H1 (cell line): ENCODE measurements around the gene SMNDC1. TPM values are rescaled to one million over a fixed set of nuclear protein-coding genes. Genes with fewer than 3 reads are reported as not detected.

Source experiments
- CTCF ChIA-PET: fragments of 300-600 bp; sonication (Branson Sonifier 250); formaldehyde crosslinking; loops from one replicate; lab custom pipeline; 2021; ENCODE audit not compliant: partially characterized antibody; lab: Charles Lee
- POLR2A ChIA-PET: fragments of 300-600 bp; sonication (Branson Sonifier 250); formaldehyde crosslinking; loops from one replicate; lab custom pipeline; 2021; ENCODE audit warnings: inconsistent platforms; ENCODE audit not compliant: partially characterized antibody; lab: Charles Lee
- DNase-seq, 2 experiments: peaks; one replicate each; pipeline versions ENCODE4 v3.0.0 to v3.0.0-alpha.2; 2010 to 2022; ENCODE audit warnings: low spot score in 2 of 2, low read depth in 1 of 2, mixed read lengths in 1 of 2
- FAIRE-seq: peaks from 2 replicates; lab custom pipeline; 2011; peaks lifted over from hg19 to GRCh38; lab: Jason Lieb, UNC
- H2AFZ ChIP-seq: 2 replicates; pipeline ENCODE4 v1.8.1; 2012; ENCODE audit warnings: low read length, inconsistent platforms
- H2AK5ac ChIP-seq: 2 replicates; pipeline ENCODE4 v1.6.1; 2013; ENCODE audit warnings: low read depth, low read length
- H2BK120ac ChIP-seq: replicated peaks from 2 replicates; pipeline ENCODE3; 2013; ENCODE audit warnings: low read depth, low read length, inconsistent platforms
- H2BK12ac ChIP-seq: 2 replicates; pipeline ENCODE4 v1.6.1; 2013; ENCODE audit warnings: low read depth, low read length
- H2BK15ac ChIP-seq: 2 replicates; pipeline ENCODE4 v1.6.1; 2013; ENCODE audit warnings: low read length
- H2BK20ac ChIP-seq: 2 replicates; pipeline ENCODE4 v1.6.1; 2013; ENCODE audit warnings: low read length
- H2BK5ac ChIP-seq: 2 replicates; pipeline ENCODE4 v1.6.1; 2013; ENCODE audit warnings: low read depth, low read length
- H3K14ac ChIP-seq: 2 replicates; pipeline ENCODE4 v1.6.1; 2013; ENCODE audit warnings: inconsistent platforms; ENCODE audit not compliant: insufficient read length
- H3K18ac ChIP-seq: 2 replicates; pipeline ENCODE4 v1.6.1; 2013; ENCODE audit warnings: low read length; ENCODE audit errors: extremely low read depth
- H3K23ac ChIP-seq: 2 replicates; pipeline ENCODE4 v1.6.1; 2013; ENCODE audit warnings: inconsistent platforms; ENCODE audit not compliant: insufficient read length
- H3K23me2 ChIP-seq: 2 replicates; pipeline ENCODE4 v1.6.1; 2013; ENCODE audit warnings: low read depth, low read length
- H3K27ac ChIP-seq: 2 replicates; pipeline ENCODE4 v1.6.1; 2011; ENCODE audit warnings: low read depth, low read length, inconsistent platforms
- H3K27me3 ChIP-seq, 4 experiments: replicated peaks in 1 of 4; 1 replicate in 1 of 4; 2 replicates in 3 of 4; pipeline versions ENCODE4 v1.6.1 to v1.8.1; 2011 to 2013; ENCODE audit warnings: low read length in 3 of 4, mild to moderate bottlenecking in 3 of 4, inconsistent platforms in 2 of 4, mixed read lengths in 2 of 4, moderate library complexity in 1 of 4; ENCODE audit not compliant: control insufficient read depth in 3 of 4, insufficient read depth in 3 of 4; ENCODE audit errors: extremely low read depth in 1 of 4
- H3K36me3 ChIP-seq, 4 experiments: 2 replicates each; pipeline versions ENCODE4 v1.6.1 to v1.8.1; 2011 to 2013; ENCODE audit warnings: mild to moderate bottlenecking in 4 of 4, low read length in 3 of 4, moderate library complexity in 2 of 4, control low read depth in 1 of 4, inconsistent platforms in 1 of 4; ENCODE audit not compliant: insufficient read depth in 4 of 4, control insufficient read depth in 2 of 4
- H3K4ac ChIP-seq: replicated peaks from 2 replicates; pipeline ENCODE3; 2013; ENCODE audit warnings: low read length, low read depth, mixed read lengths, inconsistent platforms; ENCODE audit not compliant: insufficient read length
- H3K4me1 ChIP-seq, 4 experiments: replicated peaks in 1 of 4; 1 replicate in 1 of 4; 2 replicates in 3 of 4; pipeline versions ENCODE4 v1.6.1 to v1.8.1; 2011 to 2013; ENCODE audit warnings: low read length in 3 of 4, inconsistent platforms in 2 of 4, mixed read lengths in 1 of 4; ENCODE audit not compliant: insufficient read depth in 4 of 4, control insufficient read depth in 3 of 4
- H3K4me2 ChIP-seq, 2 experiments: 2 replicates each; pipeline versions ENCODE4 v1.6.1 to v1.8.1; 2011 to 2013; ENCODE audit warnings: low read depth in 2 of 2, low read length in 2 of 2, control low read depth in 1 of 2, inconsistent platforms in 1 of 2, mild to moderate bottlenecking in 1 of 2; ENCODE audit not compliant: insufficient read depth in 1 of 2
- H3K4me3 ChIP-seq, 4 experiments: fragments of 200-600, 300-600 bp in 1 of 4; sonication (generic), shearing (Covaris generic), sonication (Bioruptor Twin) in 1 of 4; 2 replicates each; pipeline versions ENCODE4 v1.5.1 to v1.8.1; 2011 to 2016; ENCODE audit warnings: low read length in 4 of 4, low read depth in 3 of 4, control low read depth in 2 of 4, inconsistent platforms in 2 of 4, mild to moderate bottlenecking in 2 of 4, mixed read lengths in 1 of 4, moderate library complexity in 1 of 4; ENCODE audit not compliant: insufficient read depth in 2 of 4; ENCODE audit errors: extremely low read depth in 1 of 4
- H3K56ac ChIP-seq: replicated peaks from 2 replicates; pipeline ENCODE3; 2013; ENCODE audit warnings: low read depth, mild to moderate bottlenecking, mixed read lengths, low read length, inconsistent platforms; ENCODE audit not compliant: insufficient read length
- H3K79me1 ChIP-seq: 2 replicates; pipeline ENCODE4 v1.6.1; 2013; ENCODE audit warnings: low read depth, low read length, control low read depth
- H3K79me2 ChIP-seq, 2 experiments: 2 replicates each; pipeline versions ENCODE4 v1.6.1 to v1.8.1; 2012 to 2013; ENCODE audit warnings: low read length in 2 of 2, mild to moderate bottlenecking in 2 of 2, inconsistent platforms in 1 of 2; ENCODE audit not compliant: insufficient read depth in 2 of 2, control insufficient read depth in 1 of 2
- H3K9ac ChIP-seq, 4 experiments: replicated peaks in 1 of 4; 1 replicate in 1 of 4; 2 replicates in 3 of 4; pipeline versions ENCODE4 v1.6.1 to v1.8.1; 2011 to 2013; ENCODE audit warnings: low read depth in 3 of 4, low read length in 3 of 4, control low read depth in 2 of 4, mild to moderate bottlenecking in 2 of 4, moderate library complexity in 2 of 4, inconsistent platforms in 1 of 4; ENCODE audit errors: extremely low read depth in 1 of 4
- H3K9me3 ChIP-seq, 2 experiments: 2 replicates each; pipeline versions ENCODE4 v1.6.1 to v1.8.1; 2012 to 2013; ENCODE audit warnings: mild to moderate bottlenecking in 2 of 2, moderate library complexity in 2 of 2, control low read depth in 1 of 2, inconsistent platforms in 1 of 2, low read depth in 1 of 2, low read length in 1 of 2, mixed read lengths in 1 of 2; ENCODE audit not compliant: insufficient read depth in 2 of 2
- H4K20me1 ChIP-seq, 2 experiments: replicated peaks in 1 of 2; 2 replicates each; pipeline versions ENCODE3 to v1.8.1; 2011 to 2013; ENCODE audit warnings: inconsistent platforms in 2 of 2, low read length in 2 of 2, mild to moderate bottlenecking in 1 of 2; ENCODE audit not compliant: insufficient read depth in 2 of 2, control insufficient read depth in 1 of 2
- H4K5ac ChIP-seq: 2 replicates; pipeline ENCODE4 v1.6.1; 2013; ENCODE audit warnings: low read length, low read depth, mixed read lengths, inconsistent platforms; ENCODE audit not compliant: insufficient read length
- H4K8ac ChIP-seq: 2 replicates; pipeline ENCODE4 v1.8.0; 2013; ENCODE audit warnings: mild to moderate bottlenecking, moderate library complexity, low read length, inconsistent platforms; ENCODE audit not compliant: insufficient read depth; ENCODE audit errors: extremely low read depth
- H4K91ac ChIP-seq: replicated peaks from 2 replicates; pipeline ENCODE3; 2013; ENCODE audit warnings: low read length, mixed read lengths, inconsistent platforms; ENCODE audit not compliant: insufficient read length
- RNF2 ChIP-seq: fragments of 200-900, 300-1000 bp; sonication (generic); IDR thresholded peaks from 2 replicates; pipeline ENCODE4 v1.7.1; 2016; ENCODE audit warnings: borderline replicate concordance, low read depth, mild to moderate bottlenecking, antibody characterized with exemption, low read length; ENCODE audit not compliant: poor library complexity, severe bottlenecking; ENCODE audit errors: missing control alignments
- TEAD4 ChIP-seq: IDR thresholded peaks from 2 replicates; pipeline ENCODE4 v1.6.1; 2012; ENCODE audit warnings: low read depth, low read length, inconsistent platforms, mixed read lengths
- polyA plus RNA-seq, 7 experiments: library from polyadenylated mRNA; depleted of rRNA in 3 of 7; stranded (reverse) in 5 of 7; unstranded in 2 of 7; fragments of >200 nt in 5 of 7; fragments of 200-250 nt in 2 of 7; gene quantifications; 1 replicate in 5 of 7; 2 replicates in 1 of 7; 4 replicates in 1 of 7; pipeline versions ENCODE4 v1.2.1 to v1.2.3, GENCODE V29; 2011 to 2013; ENCODE audit warnings: missing spikeins in 2 of 7, mixed read lengths in 2 of 7
- total RNA-seq: library from RNA; stranded (reverse); fragmentation: NEBNext Ultra II Directional; extraction: Animal tissue kit (Norgen Biotek cat#: 25700); gene quantifications from 2 replicates; pipeline ENCODE4 v1.2.1, GENCODE V29; 2021
- TF ChIP-seq, protein P1 (sequence below): IDR thresholded peaks from 2 replicates; pipeline ENCODE4 v1.6.1; 2012; ENCODE audit warnings: inconsistent platforms

The SMNDC1 gene
- total and polyA plus RNA-seq, 2 of the 8 experiments (the other 6 are each of a cell fraction or from before 2014, with no cell fraction given) = 8.1 to 48.6 TPM

DNA sequence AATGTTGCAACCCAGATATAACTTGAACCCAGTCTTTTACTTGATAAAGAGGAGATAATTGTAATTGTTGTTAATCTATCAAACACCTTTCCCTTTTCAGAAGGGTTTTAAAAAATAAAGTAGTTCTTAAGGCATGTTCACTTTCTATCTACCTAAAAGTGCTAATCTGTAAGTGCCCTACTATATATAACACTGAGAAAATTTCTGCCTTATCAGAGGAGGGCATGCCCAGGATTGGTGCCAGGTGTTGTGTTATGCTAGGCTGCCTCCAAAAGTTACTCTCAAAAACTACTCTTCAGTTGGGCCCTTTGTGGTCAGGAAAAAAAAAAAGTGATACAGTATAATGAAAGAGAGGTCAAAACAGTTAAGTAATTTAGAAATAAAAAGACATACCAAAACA, 36.3 kb downstream of the SMNDC1 start:
- CTCF ChIA-PET = interaction anchor here (0.6 to 2.4 kb wide), 2 partner anchors 7 to 130 kb away, joined by 3 to 6 read pairs; no protein-coding TSS in a partner anchor
- no peak overlapping the region for H4K5ac ChIP-seq
- peaks cover 0 to under 1% of the 10 kb centered on the region in 2 experiments for H4K20me1 ChIP-seq

More for the DNA sequence above, 36.3 kb downstream of the SMNDC1 start:
- Histone ChIP-seq H3K79me1 (no peaks in the 10 kb centered on the region), H3K4ac (no peak overlapping the region), H2BK120ac (no peak overlapping the region), H3K4me1 (no peaks in the 10 kb centered on the region), H4K8ac (no peak overlapping the region), H2BK12ac (no peak overlapping the region), H2AFZ (no peak overlapping the region), H3K27me3 (no peaks in the 10 kb centered on the region), H4K91ac (no peak overlapping the region), H2BK5ac (no peak overlapping the region), H3K4me3 (no peak overlapping the region), H3K36me3 (no peaks in the 10 kb centered on the region), H2AK5ac (no peak overlapping the region), H3K23ac (no peak overlapping the region), H2BK20ac (no peak overlapping the region), H3K23me2 (no peaks in the 10 kb centered on the region), H3K14ac (no peak overlapping the region), H3K27ac (no peak overlapping the region), H3K9me3 (no peaks in the 10 kb centered on the region), H3K18ac (no peak overlapping the region), H3K4me2 (no peak overlapping the region), H3K56ac (no peak overlapping the region), H3K79me2 (no peaks in the 10 kb centered on the region), H3K9ac (no peak overlapping the region), H2BK15ac (no peak overlapping the region)
- POLR2A ChIA-PET = no interaction called here
- TF ChIP-seq, protein P1, sequence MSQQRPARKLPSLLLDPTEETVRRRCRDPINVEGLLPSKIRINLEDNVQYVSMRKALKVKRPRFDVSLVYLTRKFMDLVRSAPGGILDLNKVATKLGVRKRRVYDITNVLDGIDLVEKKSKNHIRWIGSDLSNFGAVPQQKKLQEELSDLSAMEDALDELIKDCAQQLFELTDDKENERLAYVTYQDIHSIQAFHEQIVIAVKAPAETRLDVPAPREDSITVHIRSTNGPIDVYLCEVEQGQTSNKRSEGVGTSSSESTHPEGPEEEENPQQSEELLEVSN = no peak
- no peak for TF ChIP-seq RNF2
- TF ChIP-seq TEAD4 = no peak
- no peak for FAIRE-seq
- no peak for DNase-seq
